Activated gamma-delta T cell treated with Interleukin-2 at 50 U/mL for 16 hours (primary cell): ENCODE measurements around the gene DDX46.
A peak's percentile ranks its signal among the peaks of the same experiment; 100 is the strongest.
"Not testable (repeated sequence)": the region's sequence is repeated elsewhere in the genome, so short reads cannot be mapped to it uniquely, and the experiment has no call there.

Experiments used
- DNase-seq: peaks from one replicate; pipeline ENCODE4 v3.0.0-alpha.2; 2020

DDX46 gene

GRCh38 chr5:134845852-134846640, 87.5 kb downstream of the DDX46 start, which contains the start of gene C5orf24:
C5orf24 (plus strand) TSS chr5:134845968; CDS start chr5:134854901, 8,933 bp downstream.
- DNase-seq, result peak; percentile 88

GRCh38 chr5:134846641-134846960, 88.0 kb downstream of the DDX46 start:
- no peak for DNase-seq

GRCh38 chr5:134849434-134849933, 90.9 kb downstream of the DDX46 start:
- not testable (repeated sequence) for DNase-seq

GRCh38 chr5:134851307-134851923, 92.8 kb downstream of the DDX46 start:
- DNase-seq, result no peak

- not testable (repeated sequence) for DNase-seq
Observed at GRCh38 chr5:134856465-134856864, 97.9 kb downstream of the DDX46 start.

- no peak for DNase-seq
Observed at GRCh38 chr5:134857401-134857800, 98.8 kb downstream of the DDX46 start.

GRCh38 chr5:134864707-134865106, 106.1 kb downstream of the DDX46 start:
- DNase-seq, result no peak

- no peak for DNase-seq
Observed at GRCh38 chr5:134873494-134873893, 114.9 kb downstream of the DDX46 start.

GRCh38 chr5:134873987-134874830, 115.6 kb downstream of the DDX46 start, which contains the start of gene TXNDC15:
TXNDC15 (plus strand) TSS chr5:134874371; CDS start chr5:134874428, 57 bp downstream.
- DNase-seq, result peak; percentile 75

- DNase-seq, result peak; percentile 11
Observed at GRCh38 chr5:134874831-134875655, 116.5 kb downstream of the DDX46 start.

- no peak for DNase-seq
Observed at GRCh38 chr5:134877159-134877558, 118.6 kb downstream of the DDX46 start.

- no peak for DNase-seq
Observed at GRCh38 chr5:134878403-134878802, 119.8 kb downstream of the DDX46 start.

GRCh38 chr5:134879456-134879855, 120.9 kb downstream of the DDX46 start:
- no peak for DNase-seq
